ENCODE data around the gene SPATA2.

GRCh38 chr20:49858076-49858585 lies 57.2 kb downstream of the SPATA2 start:
- no peak for TF ChIP-seq EZH2 (IDR thresholded peaks at IDR 0.05; ENCODE audit: borderline replicate concordance, low read depth, low read length, severe bottlenecking)
- TF ChIP-seq CTCF (IDR thresholded peaks at IDR 0.05; ENCODE audit: borderline replicate concordance, extremely low read depth, low read length, poor library complexity, severe bottlenecking), result no peak

Data from DND-41 (cell line).